Left ventricle myocardium inferior (tissue), 1 donor: ENCODE results near the gene DSCAML1. TPM values are rescaled to one million over a fixed set of nuclear protein-coding genes. Genes with fewer than 3 reads are reported as not detected.

Experiments
- DNase-seq: peaks from one replicate; pipeline ENCODE4 v3.0.0-alpha.2; 2020
- H3K27ac ChIP-seq: fragments of 200-600 bp; replicated peaks from 2 replicates; pipeline ENCODE4 v1.8.0; 2021
- H3K27me3 ChIP-seq: fragments of 200-600 bp; 2 replicates; pipeline ENCODE4 v1.8.0; 2021; ENCODE audit warnings: low read depth
- H3K36me3 ChIP-seq: fragments of 200-600 bp; 2 replicates; pipeline ENCODE4 v1.8.0; 2021
- H3K4me1 ChIP-seq: fragments of 200-600 bp; 2 replicates; pipeline ENCODE4 v1.8.0; 2021
- H3K4me3 ChIP-seq: fragments of 200-600 bp; 2 replicates; pipeline ENCODE4 v1.8.0; 2021; ENCODE audit warnings: mild to moderate bottlenecking, moderate library complexity
- H3K9me3 ChIP-seq: fragments of 200-600 bp; replicated peaks from 2 replicates; pipeline ENCODE4 v1.8.0; 2021
- intact Hi-C: fragments of 100-400 bp; cut with micrococcal nuclease; formaldehyde crosslinking; loops from one replicate; pipeline ENCODE4 v1.11.0; 2022
- total RNA-seq: library from RNA; stranded (reverse); fragmentation: NEBNext Ultra II Directional; extraction: Animal tissue kit (Norgen Biotek cat#: 25700); gene quantifications from one replicate; pipeline ENCODE4 v1.2.1, GENCODE V29; 2021
- TF ChIP-seq, protein P1 (sequence below): fragments of 200-600 bp; IDR thresholded peaks from 2 replicates; pipeline ENCODE4 v1.8.0; 2021; ENCODE audit warnings: antibody characterized with exemption, mild to moderate bottlenecking, borderline replicate concordance
- donor health status: DM: no; HTN: yes; CAD: no; lungs with severe emphysema.

The DSCAML1 gene
- total RNA-seq, 1 donor from 2014 or later: 0.19 TPM

DNA sequence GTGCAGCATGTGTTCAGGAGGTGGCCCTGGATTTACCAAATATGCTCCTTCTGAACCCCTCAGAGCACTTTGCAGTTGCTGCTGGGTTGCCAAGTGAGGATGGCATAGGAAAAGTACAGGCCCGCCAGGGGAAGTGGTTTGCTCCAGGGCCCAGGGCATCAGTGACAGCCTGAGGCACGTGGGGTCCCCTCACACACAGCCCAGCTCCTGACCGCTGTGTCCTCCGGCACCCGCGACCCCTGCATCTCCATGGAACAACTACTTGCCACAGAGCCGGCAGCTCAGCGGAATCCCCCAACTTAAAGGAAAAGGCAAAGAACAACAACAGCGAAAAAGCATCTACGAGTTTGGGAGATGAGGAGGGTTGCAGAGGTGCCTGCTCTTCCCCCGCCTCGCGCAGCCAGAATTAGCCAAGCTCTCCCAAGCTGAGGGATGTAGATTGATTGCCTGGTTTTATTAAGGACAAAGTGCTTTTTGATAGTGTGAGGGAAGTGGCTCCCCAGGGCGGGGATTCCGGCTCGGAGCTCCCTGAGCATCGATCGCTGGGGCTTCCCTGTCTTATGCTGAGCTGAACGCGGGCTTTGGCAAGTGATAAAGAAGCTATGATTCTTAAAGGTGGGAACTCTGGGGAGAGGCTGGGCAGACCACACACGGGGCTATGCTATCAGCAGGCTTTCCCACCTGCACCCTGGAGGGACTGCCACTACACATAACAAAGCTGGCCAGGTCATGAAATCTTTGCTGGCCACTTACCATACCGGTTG lies 294.8 kb downstream of the DSCAML1 start:
- no peak overlapping the region for H3K4me3 ChIP-seq
- H3K9me3 ChIP-seq: no peaks in the 10 kb centered on the region
- H3K36me3 ChIP-seq: peaks cover 8% of the 10 kb centered on the region
- H3K27ac ChIP-seq: no peak overlapping the region
- intact Hi-C loops: no loop called here
- no peak for DNase-seq
- TF ChIP-seq, protein P1, sequence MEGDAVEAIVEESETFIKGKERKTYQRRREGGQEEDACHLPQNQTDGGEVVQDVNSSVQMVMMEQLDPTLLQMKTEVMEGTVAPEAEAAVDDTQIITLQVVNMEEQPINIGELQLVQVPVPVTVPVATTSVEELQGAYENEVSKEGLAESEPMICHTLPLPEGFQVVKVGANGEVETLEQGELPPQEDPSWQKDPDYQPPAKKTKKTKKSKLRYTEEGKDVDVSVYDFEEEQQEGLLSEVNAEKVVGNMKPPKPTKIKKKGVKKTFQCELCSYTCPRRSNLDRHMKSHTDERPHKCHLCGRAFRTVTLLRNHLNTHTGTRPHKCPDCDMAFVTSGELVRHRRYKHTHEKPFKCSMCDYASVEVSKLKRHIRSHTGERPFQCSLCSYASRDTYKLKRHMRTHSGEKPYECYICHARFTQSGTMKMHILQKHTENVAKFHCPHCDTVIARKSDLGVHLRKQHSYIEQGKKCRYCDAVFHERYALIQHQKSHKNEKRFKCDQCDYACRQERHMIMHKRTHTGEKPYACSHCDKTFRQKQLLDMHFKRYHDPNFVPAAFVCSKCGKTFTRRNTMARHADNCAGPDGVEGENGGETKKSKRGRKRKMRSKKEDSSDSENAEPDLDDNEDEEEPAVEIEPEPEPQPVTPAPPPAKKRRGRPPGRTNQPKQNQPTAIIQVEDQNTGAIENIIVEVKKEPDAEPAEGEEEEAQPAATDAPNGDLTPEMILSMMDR: no peak
- no peaks in the 10 kb centered on the region for H3K4me1 ChIP-seq
- peaks cover 12% of the 10 kb centered on the region for H3K27me3 ChIP-seq

DNA sequence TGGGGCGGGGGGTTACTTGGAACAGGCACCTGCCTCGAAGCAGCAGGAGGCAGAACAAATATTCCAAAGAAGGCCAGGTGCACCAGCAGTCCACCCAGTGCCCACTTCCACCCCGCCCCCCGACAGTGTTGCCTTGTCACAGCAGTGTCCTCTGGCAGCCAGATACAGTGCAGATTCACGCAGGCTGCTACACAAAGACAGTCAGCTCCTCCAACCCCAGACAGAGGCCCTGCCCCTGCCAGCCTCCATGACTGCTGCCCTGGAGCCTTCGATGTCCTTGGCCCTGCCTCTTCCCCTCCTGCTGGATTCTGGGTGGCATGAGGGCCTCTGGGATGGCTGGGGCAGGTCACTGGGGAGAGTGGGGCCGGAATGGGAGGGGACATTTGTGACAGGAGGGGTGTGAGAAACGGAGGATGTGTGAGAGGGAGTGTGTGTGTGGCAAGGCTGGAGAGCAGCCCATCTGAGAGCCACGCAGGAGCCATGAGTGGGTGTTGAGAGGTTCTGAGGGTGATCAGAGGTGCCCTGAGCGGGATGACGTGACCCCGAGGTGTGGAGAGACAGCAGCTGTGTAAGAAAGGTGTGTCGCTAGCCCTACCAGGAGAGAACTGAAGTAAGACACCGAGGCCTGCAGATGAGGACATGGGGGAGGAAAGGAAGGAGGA lies 295.6 kb downstream of the DSCAML1 start:
- TF ChIP-seq, protein P1: no peak
- Histone ChIP-seq H3K36me3 (peaks cover 8% of the 10 kb centered on the region), H3K4me3 (no peak overlapping the region), H3K9me3 (no peaks in the 10 kb centered on the region), H3K27me3 (peaks cover 12% of the 10 kb centered on the region), H3K27ac (no peak overlapping the region), H3K4me1 (no peaks in the 10 kb centered on the region)
- intact Hi-C loops: no loop called here
- no peak for DNase-seq

DNA sequence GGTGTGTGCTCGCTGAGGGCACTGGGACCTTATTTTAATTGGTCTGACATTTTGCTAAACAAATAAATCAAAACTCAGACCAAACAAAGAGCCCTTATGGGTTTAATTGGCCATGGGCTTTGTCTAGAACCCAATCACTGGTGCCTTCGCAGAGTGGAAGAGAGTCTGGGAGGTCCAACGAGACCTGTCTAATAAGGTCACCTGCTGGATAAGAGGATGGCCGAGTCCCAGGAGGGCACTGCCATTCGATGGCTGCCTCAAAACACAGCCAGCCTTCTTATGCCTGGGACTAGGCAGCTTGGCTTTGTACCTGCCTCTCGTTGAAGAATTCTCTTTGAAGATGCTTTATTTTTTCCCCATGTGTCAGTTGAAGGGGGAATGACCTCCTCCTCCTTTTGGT lies 298.2 kb downstream of the DSCAML1 start:
- H3K27ac ChIP-seq: no peak overlapping the region
- H3K4me1 ChIP-seq: no peaks in the 10 kb centered on the region
- DNase-seq: no peak
- no peak overlapping the region for H3K4me3 ChIP-seq
- H3K27me3 ChIP-seq: peaks cover 19% of the 10 kb centered on the region
- peaks cover 8% of the 10 kb centered on the region for H3K36me3 ChIP-seq
- TF ChIP-seq, protein P1: no peak
- H3K9me3 ChIP-seq: no peaks in the 10 kb centered on the region
- intact Hi-C loops: no loop called here

DNA sequence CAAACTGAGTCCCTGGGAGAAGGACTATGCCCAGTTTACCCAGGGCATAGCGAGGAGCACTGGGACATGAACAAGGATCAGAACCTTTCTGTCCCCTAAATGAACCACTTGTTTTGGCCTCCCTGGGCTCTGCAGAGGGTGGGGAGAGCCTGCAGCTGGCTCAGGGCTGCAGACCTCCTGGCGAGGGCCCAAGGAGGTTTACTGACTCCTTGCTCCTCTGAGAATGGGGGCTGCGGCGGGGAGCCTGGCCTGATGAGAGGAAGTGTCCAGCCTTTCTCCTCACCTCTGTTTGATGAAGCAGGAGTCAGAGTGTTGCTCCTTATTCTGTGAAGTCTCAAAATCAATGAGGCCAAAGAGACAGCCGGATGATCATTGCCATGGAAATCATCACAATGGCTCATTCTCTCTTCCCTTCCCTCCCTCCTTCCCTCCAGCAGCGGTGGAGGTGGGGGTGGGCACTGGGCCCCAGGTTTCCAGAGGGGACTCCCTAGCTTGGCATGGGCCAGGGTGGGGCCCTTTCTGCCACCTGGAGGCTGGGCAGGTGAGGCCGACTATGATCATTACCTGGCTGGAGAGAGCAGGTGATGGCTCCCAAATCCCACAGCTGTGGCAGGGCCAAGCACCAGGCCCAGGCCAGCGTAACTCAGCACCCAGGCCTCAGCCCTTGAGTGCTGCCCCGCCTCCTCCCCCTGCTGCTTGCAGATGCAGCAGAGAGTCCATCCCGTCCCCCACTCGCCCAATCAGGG lies 299.6 kb downstream of the DSCAML1 start:
- intact Hi-C loops: no loop called here
- Histone ChIP-seq H3K27me3 (peaks cover 33% of the 10 kb centered on the region), H3K4me3 (no peak overlapping the region), H3K36me3 (peaks cover 8% of the 10 kb centered on the region), H3K4me1 (no peaks in the 10 kb centered on the region), H3K9me3 (no peaks in the 10 kb centered on the region), H3K27ac (no peak overlapping the region)
- TF ChIP-seq, protein P1: no peak
- DNase-seq: no peak

DNA sequence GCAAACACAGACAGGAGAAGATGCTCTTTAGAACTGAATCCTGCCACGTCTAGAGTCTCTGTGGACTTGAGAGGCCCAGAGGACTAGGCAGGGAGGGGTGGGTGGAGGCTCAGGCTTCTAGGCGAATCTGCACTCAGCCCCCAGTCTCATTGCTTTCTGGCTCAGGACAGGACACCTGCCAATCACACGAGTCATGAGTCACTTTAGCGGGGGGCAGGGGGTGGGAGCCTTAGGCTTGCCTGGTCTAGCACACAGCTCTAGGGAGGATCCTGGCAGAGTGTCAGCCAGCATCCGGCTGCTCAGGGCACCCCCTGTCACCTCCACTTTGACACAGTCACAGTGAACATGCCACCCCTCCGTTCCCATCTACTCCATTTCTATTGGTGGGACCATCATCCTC lies 301.7 kb downstream of the DSCAML1 start:
- DNase-seq: no peak
- Histone ChIP-seq H3K27ac (no peak overlapping the region), H3K9me3 (no peaks in the 10 kb centered on the region), H3K4me3 (no peak overlapping the region), H3K27me3 (peaks cover 45% of the 10 kb centered on the region), H3K36me3 (peaks cover under 1% of the 10 kb centered on the region), H3K4me1 (no peaks in the 10 kb centered on the region)
- intact Hi-C loops: no loop called here
- TF ChIP-seq, protein P1: no peak
